Kidney (tissue), 14 donors: ENCODE data around the gene ANKRD7. TPM values are rescaled to one million over a fixed set of nuclear protein-coding genes. Genes with fewer than 3 reads are reported as not detected.
A peak's percentile ranks its signal among the peaks of the same experiment; 100 is the strongest.

Experiments used
- DNase-seq, 5 donors: peaks; one replicate each; pipeline ENCODE4 v3.0.0-alpha.2; 2013 to 2020
- FAIRE-seq: peaks from 2 replicates; lab custom pipeline; 2012; peaks lifted over from hg19 to GRCh38; lab: Jason Lieb, UNC
- H3K27ac ChIP-seq, 2 donors: one replicate each; pipeline ENCODE4 v1.7.0; 2013; ENCODE audit warnings: low read depth in 2 of 2, low read length in 2 of 2, inconsistent platforms in 1 of 2
- H3K27me3 ChIP-seq: one replicate; pipeline ENCODE4 v1.7.1; 2013; ENCODE audit warnings: low read length, inconsistent platforms; ENCODE audit not compliant: control insufficient read depth, insufficient read depth
- H3K36me3 ChIP-seq, 3 donors: one replicate each; pipeline versions ENCODE4 v1.7.0 to v1.7.1; 2013; ENCODE audit warnings: low read length in 3 of 3, control low read depth in 1 of 3, inconsistent platforms in 1 of 3; ENCODE audit not compliant: insufficient read depth in 3 of 3, control insufficient read depth in 2 of 3
- H3K4me1 ChIP-seq, 3 donors: one replicate each; pipeline versions ENCODE4 v1.7.0 to v1.7.1; 2013; ENCODE audit warnings: low read length in 3 of 3, inconsistent platforms in 1 of 3, low read depth in 1 of 3; ENCODE audit not compliant: control insufficient read depth in 2 of 3, insufficient read depth in 2 of 3
- H3K4me3 ChIP-seq, 3 donors: one replicate each; pipeline versions ENCODE4 v1.7.0 to v1.8.1; 2013; ENCODE audit warnings: low read length in 3 of 3, control low read depth in 1 of 3, inconsistent platforms in 1 of 3
- H3K9ac ChIP-seq, 3 donors: one replicate each; pipeline versions ENCODE4 v1.7.0 to v1.7.1; 2013; ENCODE audit warnings: low read length in 3 of 3, control low read depth in 1 of 3, inconsistent platforms in 1 of 3
- H3K9me3 ChIP-seq, 3 donors: one replicate each; pipeline versions ENCODE4 v1.7.0 to v1.7.1; 2013; ENCODE audit warnings: low read length in 3 of 3, control low read depth in 1 of 3, inconsistent platforms in 1 of 3; ENCODE audit not compliant: control insufficient read depth in 2 of 3, insufficient read depth in 1 of 3
- intact Hi-C: fragments of 100-400 bp; cut with DNase I; formaldehyde crosslinking; loops from one replicate; pipeline ENCODE4 v1.11.1; 2022
- polyA plus RNA-seq: library from polyadenylated mRNA; stranded (reverse); fragments of 350-450 nt; fragmentation: Illumina TruSeq; extraction: RNeasy Lipid Tissue Mini Kit (QIAGEN cat#74804); gene quantifications from one replicate; pipeline ENCODE4 v1.2.3, GENCODE V29; 2014; ENCODE audit warnings: low read depth, low replicate concordance; ENCODE audit not compliant: insufficient read depth
- total RNA-seq: library from RNA; stranded (reverse); fragmentation: NEBNext Ultra II Directional; extraction: Animal tissue kit (Norgen Biotek cat#: 25700); gene quantifications from one replicate; pipeline ENCODE4 v1.2.1, GENCODE V29; 2021
- TF ChIP-seq, protein P1 (sequence below): IDR thresholded peaks from 3 replicates; pipeline ENCODE4 v1.5.1; 2012; ENCODE audit warnings: mild to moderate bottlenecking, moderate library complexity, borderline replicate concordance; ENCODE audit not compliant: insufficient read depth; ENCODE audit errors: extremely low read depth
- donor health status: control.
- donor health status: control.
- donor health status: control.
- donor health status: control.
- donor health status: control.
- donor health status: DM: yes; HTN: yes; CAD: no.
- donor health status: Normal renal cell carcinoma (clear cell type).

Gene ANKRD7
- total and polyA plus RNA-seq, 2 donors from 2014 or later = 1.3 to 3.0 TPM

DNA sequence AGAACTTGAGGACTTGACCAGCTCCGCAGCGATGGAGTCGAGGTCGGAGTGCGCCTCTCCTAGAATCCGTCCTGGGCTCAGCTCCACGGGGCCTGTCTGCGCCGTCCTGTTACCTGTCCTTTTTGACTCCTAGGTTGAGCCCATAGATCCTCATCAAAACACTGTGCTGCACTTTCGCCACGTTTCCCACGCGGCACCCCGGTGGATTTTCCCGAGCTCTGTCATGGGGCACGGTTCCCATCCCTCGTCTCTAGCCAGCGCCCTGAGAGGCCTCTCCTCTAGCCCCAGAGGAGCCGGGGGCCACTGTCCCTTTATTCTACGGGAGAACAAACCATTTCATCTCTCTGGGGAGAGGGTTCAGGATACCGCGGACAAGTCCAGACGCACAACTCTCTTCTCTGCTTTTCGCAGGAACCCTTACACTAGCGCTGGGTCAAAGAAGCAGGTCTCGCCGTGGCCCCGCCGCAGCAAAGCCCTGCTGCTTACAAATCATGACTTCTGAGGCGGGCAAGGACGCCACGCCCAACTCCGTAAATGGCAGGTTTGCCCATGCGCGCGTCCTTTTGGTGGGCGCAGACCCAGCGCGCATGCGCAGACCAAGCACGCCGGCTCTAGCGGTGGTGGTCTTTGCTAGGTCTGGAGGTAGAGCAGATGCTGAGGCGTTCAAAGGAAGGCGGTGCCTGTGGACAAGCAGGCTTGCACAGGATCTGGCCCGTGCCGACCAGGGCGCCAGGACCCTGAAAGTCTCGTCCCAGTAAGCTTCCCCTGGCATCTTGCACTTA lies 10.3 kb upstream of the ANKRD7 start:
- no peaks in the 10 kb centered on the region for H3K36me3 ChIP-seq
- peak; percentile 85 to 96 (median 95) for DNase-seq
- TF ChIP-seq, protein P1, sequence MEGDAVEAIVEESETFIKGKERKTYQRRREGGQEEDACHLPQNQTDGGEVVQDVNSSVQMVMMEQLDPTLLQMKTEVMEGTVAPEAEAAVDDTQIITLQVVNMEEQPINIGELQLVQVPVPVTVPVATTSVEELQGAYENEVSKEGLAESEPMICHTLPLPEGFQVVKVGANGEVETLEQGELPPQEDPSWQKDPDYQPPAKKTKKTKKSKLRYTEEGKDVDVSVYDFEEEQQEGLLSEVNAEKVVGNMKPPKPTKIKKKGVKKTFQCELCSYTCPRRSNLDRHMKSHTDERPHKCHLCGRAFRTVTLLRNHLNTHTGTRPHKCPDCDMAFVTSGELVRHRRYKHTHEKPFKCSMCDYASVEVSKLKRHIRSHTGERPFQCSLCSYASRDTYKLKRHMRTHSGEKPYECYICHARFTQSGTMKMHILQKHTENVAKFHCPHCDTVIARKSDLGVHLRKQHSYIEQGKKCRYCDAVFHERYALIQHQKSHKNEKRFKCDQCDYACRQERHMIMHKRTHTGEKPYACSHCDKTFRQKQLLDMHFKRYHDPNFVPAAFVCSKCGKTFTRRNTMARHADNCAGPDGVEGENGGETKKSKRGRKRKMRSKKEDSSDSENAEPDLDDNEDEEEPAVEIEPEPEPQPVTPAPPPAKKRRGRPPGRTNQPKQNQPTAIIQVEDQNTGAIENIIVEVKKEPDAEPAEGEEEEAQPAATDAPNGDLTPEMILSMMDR = no peak
- peak overlapping the region; percentile 65 to 96 (median 85) for H3K4me3 ChIP-seq
- H3K4me1 ChIP-seq = no peaks in the 10 kb centered on the region
- peak overlapping the region; percentile 62 to 88 (median 77) for H3K9ac ChIP-seq
- peak overlapping the region; percentile 40 to 65 for H3K27ac ChIP-seq
- intact Hi-C loops = no loop called here
- no peak for FAIRE-seq
- no peaks in the 10 kb centered on the region for H3K9me3 ChIP-seq
- H3K27me3 ChIP-seq = no peaks in the 10 kb centered on the region

DNA sequence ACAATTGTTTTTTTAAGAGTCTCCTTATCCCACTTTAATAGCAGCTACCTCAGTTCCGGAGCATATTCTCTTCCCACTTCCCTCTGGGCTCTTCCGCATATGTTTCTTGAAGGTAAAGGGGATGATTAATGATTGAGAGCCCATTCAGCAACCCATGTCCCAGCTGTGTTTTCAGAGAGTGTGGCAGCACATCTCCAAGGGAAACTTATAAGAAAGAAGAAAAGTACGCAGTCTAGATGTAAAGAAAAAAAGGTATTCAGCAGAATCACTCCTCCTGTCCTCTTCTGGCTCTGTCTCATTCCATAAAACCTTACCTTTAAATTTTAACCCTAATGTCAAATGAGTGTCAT lies 9.7 kb upstream of the ANKRD7 start:
- TF ChIP-seq, protein P1 = no peak
- Histone ChIP-seq H3K9ac (peak overlapping the region in 2 of 3 donors; percentile 77 to 88), H3K4me3 (peak overlapping the region; percentile 65 to 96 (median 85)), H3K4me1 (no peaks in the 10 kb centered on the region), H3K27ac (peak overlapping the region in 1 of 2 donors; percentile 65), H3K36me3 (no peaks in the 10 kb centered on the region), H3K9me3 (no peaks in the 10 kb centered on the region), H3K27me3 (no peaks in the 10 kb centered on the region)
- intact Hi-C loops = no loop called here
- no peak for DNase-seq
- FAIRE-seq = no peak

DNA sequence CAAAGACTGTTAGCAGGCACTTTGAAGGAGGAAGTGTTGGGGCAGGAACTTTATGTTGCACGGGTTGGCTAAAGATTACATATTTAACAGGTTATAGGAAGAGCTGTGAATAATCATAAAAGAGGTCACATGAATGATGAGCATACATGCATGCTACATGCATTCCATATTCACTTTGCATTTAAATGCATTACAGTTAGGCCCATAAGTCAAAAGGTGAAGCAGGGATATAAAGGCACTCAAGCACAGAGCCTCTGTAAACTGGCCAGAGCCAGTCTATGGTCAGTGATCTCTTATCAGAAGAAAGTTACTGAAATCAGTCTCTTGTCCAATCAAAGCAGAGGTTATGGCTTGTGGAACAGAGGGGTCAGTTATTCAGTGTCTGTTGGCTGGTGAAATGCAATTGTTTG lies 7.3 kb upstream of the ANKRD7 start:
- Histone ChIP-seq H3K36me3 (no peaks in the 10 kb centered on the region), H3K9ac (no peak overlapping the region), H3K9me3 (no peaks in the 10 kb centered on the region), H3K27ac (no peak overlapping the region), H3K27me3 (no peaks in the 10 kb centered on the region), H3K4me3 (no peak overlapping the region), H3K4me1 (no peaks in the 10 kb centered on the region)
- FAIRE-seq = no peak
- TF ChIP-seq, protein P1 = no peak
- intact Hi-C loops = no loop called here
- DNase-seq = no peak
